GM19463 (cell line): ENCODE measurements around the gene LHFPL6.

Experiments used
- ATAC-seq: cut with Tn5 transposase; IDR thresholded peaks from one replicate; pipeline ENCODE4 v1.9.1; 2021; ENCODE audit warnings: mild to moderate bottlenecking, moderate library complexity; ENCODE audit not compliant: unreplicated experiment

Gene LHFPL6

GRCh38 chr13:39602614-39603366, at the start of gene LHFPL6:
Gene LHFPL6, minus strand, starts transcription at chr13:39603193.
- peak; percentile 92 for ATAC-seq

- no peak for ATAC-seq
These were observed 43.1 kb upstream of the LHFPL6 start for GRCh38 chr13:39646122-39646521.

- ATAC-seq = no peak
These were observed 38.7 kb upstream of the LHFPL6 start for GRCh38 chr13:39641645-39642044.

GRCh38 chr13:39637890-39638289, 34.9 kb upstream of the LHFPL6 start:
- no peak for ATAC-seq

- ATAC-seq = no peak
These were observed 32.6 kb upstream of the LHFPL6 start for GRCh38 chr13:39635564-39635963.

GRCh38 chr13:39632994-39633393, 30.0 kb upstream of the LHFPL6 start:
- ATAC-seq = no peak

- ATAC-seq = no peak
These were observed 28.3 kb upstream of the LHFPL6 start for GRCh38 chr13:39631307-39631706.

- ATAC-seq = no peak
These were observed 20.5 kb upstream of the LHFPL6 start for GRCh38 chr13:39623466-39623865.

GRCh38 chr13:39618561-39618960, 15.6 kb upstream of the LHFPL6 start:
- no peak for ATAC-seq

GRCh38 chr13:39616087-39616694, 13.2 kb upstream of the LHFPL6 start:
- ATAC-seq = peak; percentile 88

- no peak for ATAC-seq
These were observed 9.1 kb upstream of the LHFPL6 start for GRCh38 chr13:39612023-39612637.

GRCh38 chr13:39607876-39608275, 4.9 kb upstream of the LHFPL6 start:
- ATAC-seq = no peak

- ATAC-seq = no peak
These were observed 2.8 kb upstream of the LHFPL6 start for GRCh38 chr13:39605677-39606320.

- ATAC-seq = no peak
These were observed 1.8 kb upstream of the LHFPL6 start for GRCh38 chr13:39604756-39605155.

GRCh38 chr13:39603424-39603947, 493 bp upstream of the LHFPL6 start:
- ATAC-seq = peak; percentile 31

- peak; percentile 22 for ATAC-seq
These were observed 748 bp downstream of the LHFPL6 start for GRCh38 chr13:39602277-39602613.

GRCh38 chr13:39601636-39602035, 1.4 kb downstream of the LHFPL6 start:
- no peak for ATAC-seq

- no peak for ATAC-seq
These were observed 2.2 kb downstream of the LHFPL6 start for GRCh38 chr13:39600766-39601165.

GRCh38 chr13:39599842-39600241, 3.2 kb downstream of the LHFPL6 start:
- ATAC-seq = no peak

GRCh38 chr13:39599012-39599411, 4.0 kb downstream of the LHFPL6 start:
- no peak for ATAC-seq

GRCh38 chr13:39597838-39598237, 5.2 kb downstream of the LHFPL6 start:
- ATAC-seq = no peak

- no peak for ATAC-seq
These were observed 6.3 kb downstream of the LHFPL6 start for GRCh38 chr13:39596685-39597084.
